ENCODE measurements around the gene SVOPL.

The SVOPL gene

GRCh38 chr7:138726288-138726687 lies 25.1 kb upstream of the SVOPL start:
- Histone ChIP-seq H4K20me1 (ENCODE audit: insufficient read depth, low read length) (no peaks in the 10 kb centered on the region), H3K4me2 (ENCODE audit: insufficient read depth, low read length) (no peak overlapping the region), H3K27me3 (ENCODE audit: insufficient read depth, low read length, poor library complexity) (no peaks in the 10 kb centered on the region), H3K9me3 (ENCODE audit: insufficient read depth, low read length, severe bottlenecking) (no peaks in the 10 kb centered on the region), H3K27ac (ENCODE audit: low read length) (no peak overlapping the region), H3K9ac (ENCODE audit: low read depth, low read length) (no peak overlapping the region), H3K79me2 (ENCODE audit: insufficient read depth, low read length) (no peaks in the 10 kb centered on the region), H3K36me3 (ENCODE audit: insufficient read depth, low read length) (no peaks in the 10 kb centered on the region), H2AFZ (ENCODE audit: low read depth, low read length) (no peak overlapping the region), H3K4me3 (ENCODE audit: low read depth in 1 of 2, low read length in 2 of 2) (no peak overlapping the region), H3K4me1 (ENCODE audit: insufficient read depth, low read length) (no peaks in the 10 kb centered on the region)
- ATAC-seq (ENCODE audit: insufficient read depth, low read depth): no peak
- no peak for DNase-seq
- TF ChIP-seq, protein P1, sequence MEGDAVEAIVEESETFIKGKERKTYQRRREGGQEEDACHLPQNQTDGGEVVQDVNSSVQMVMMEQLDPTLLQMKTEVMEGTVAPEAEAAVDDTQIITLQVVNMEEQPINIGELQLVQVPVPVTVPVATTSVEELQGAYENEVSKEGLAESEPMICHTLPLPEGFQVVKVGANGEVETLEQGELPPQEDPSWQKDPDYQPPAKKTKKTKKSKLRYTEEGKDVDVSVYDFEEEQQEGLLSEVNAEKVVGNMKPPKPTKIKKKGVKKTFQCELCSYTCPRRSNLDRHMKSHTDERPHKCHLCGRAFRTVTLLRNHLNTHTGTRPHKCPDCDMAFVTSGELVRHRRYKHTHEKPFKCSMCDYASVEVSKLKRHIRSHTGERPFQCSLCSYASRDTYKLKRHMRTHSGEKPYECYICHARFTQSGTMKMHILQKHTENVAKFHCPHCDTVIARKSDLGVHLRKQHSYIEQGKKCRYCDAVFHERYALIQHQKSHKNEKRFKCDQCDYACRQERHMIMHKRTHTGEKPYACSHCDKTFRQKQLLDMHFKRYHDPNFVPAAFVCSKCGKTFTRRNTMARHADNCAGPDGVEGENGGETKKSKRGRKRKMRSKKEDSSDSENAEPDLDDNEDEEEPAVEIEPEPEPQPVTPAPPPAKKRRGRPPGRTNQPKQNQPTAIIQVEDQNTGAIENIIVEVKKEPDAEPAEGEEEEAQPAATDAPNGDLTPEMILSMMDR (IDR thresholded peaks at IDR 0.05; ENCODE audit: borderline replicate concordance, extremely low read depth, low read length, poor library complexity, severe bottlenecking): peak; percentile 39
- TF ChIP-seq EZH2 (IDR thresholded peaks at IDR 0.05; ENCODE audit: borderline replicate concordance, low read depth, low read length, severe bottlenecking): no peak

GRCh38 chr7:138720286-138720685 lies 19.1 kb upstream of the SVOPL start:
- no peak overlapping the region for H3K4me3 ChIP-seq (ENCODE audit: low read depth in 1 of 2, low read length in 2 of 2)
- no peak overlapping the region for H2AFZ ChIP-seq (ENCODE audit: low read depth, low read length)
- H3K79me2 ChIP-seq (ENCODE audit: insufficient read depth, low read length): no peaks in the 10 kb centered on the region
- H3K9ac ChIP-seq (ENCODE audit: low read depth, low read length): no peak overlapping the region
- H3K4me1 ChIP-seq (ENCODE audit: insufficient read depth, low read length): no peaks in the 10 kb centered on the region
- no peaks in the 10 kb centered on the region for H3K9me3 ChIP-seq (ENCODE audit: insufficient read depth, low read length, severe bottlenecking)
- TF ChIP-seq, protein P1 (IDR thresholded peaks at IDR 0.05; ENCODE audit: borderline replicate concordance, extremely low read depth, low read length, poor library complexity, severe bottlenecking): no peak
- TF ChIP-seq EZH2 (IDR thresholded peaks at IDR 0.05; ENCODE audit: borderline replicate concordance, low read depth, low read length, severe bottlenecking): no peak
- DNase-seq: no peak
- H3K27ac ChIP-seq (ENCODE audit: low read length): no peak overlapping the region
- no peaks in the 10 kb centered on the region for H4K20me1 ChIP-seq (ENCODE audit: insufficient read depth, low read length)
- H3K4me2 ChIP-seq (ENCODE audit: insufficient read depth, low read length): no peak overlapping the region
- no peak for ATAC-seq (ENCODE audit: insufficient read depth, low read depth)
- H3K36me3 ChIP-seq (ENCODE audit: insufficient read depth, low read length): no peaks in the 10 kb centered on the region
- H3K27me3 ChIP-seq (ENCODE audit: insufficient read depth, low read length, poor library complexity): no peaks in the 10 kb centered on the region

GRCh38 chr7:138716889-138717288 lies 15.7 kb upstream of the SVOPL start:
- no peaks in the 10 kb centered on the region for H3K36me3 ChIP-seq (ENCODE audit: insufficient read depth, low read length)
- no peaks in the 10 kb centered on the region for H3K4me1 ChIP-seq (ENCODE audit: insufficient read depth, low read length)
- H3K4me3 ChIP-seq (ENCODE audit: low read depth in 1 of 2, low read length in 2 of 2): no peak overlapping the region

More at GRCh38 chr7:138716889-138717288, 15.7 kb upstream of the SVOPL start:
- no peak overlapping the region for H3K27ac ChIP-seq (ENCODE audit: low read length)
- DNase-seq (no peak), ATAC-seq (ENCODE audit: insufficient read depth, low read depth) (no peak)
- no peak overlapping the region for H3K4me2 ChIP-seq (ENCODE audit: insufficient read depth, low read length)
- H3K27me3 ChIP-seq (ENCODE audit: insufficient read depth, low read length, poor library complexity): no peaks in the 10 kb centered on the region
- H3K9me3 ChIP-seq (ENCODE audit: insufficient read depth, low read length, severe bottlenecking): no peaks in the 10 kb centered on the region
- no peak overlapping the region for H2AFZ ChIP-seq (ENCODE audit: low read depth, low read length)
- H3K9ac ChIP-seq (ENCODE audit: low read depth, low read length): no peak overlapping the region
- TF ChIP-seq, protein P1 (IDR thresholded peaks at IDR 0.05; ENCODE audit: borderline replicate concordance, extremely low read depth, low read length, poor library complexity, severe bottlenecking): no peak
- no peak for TF ChIP-seq EZH2 (IDR thresholded peaks at IDR 0.05; ENCODE audit: borderline replicate concordance, low read depth, low read length, severe bottlenecking)
- no peaks in the 10 kb centered on the region for H4K20me1 ChIP-seq (ENCODE audit: insufficient read depth, low read length)
- H3K79me2 ChIP-seq (ENCODE audit: insufficient read depth, low read length): no peaks in the 10 kb centered on the region
